Kasumi-1 (cell line): ENCODE results near the gene GIPC1.

Source experiments
- DNase-seq, 2 experiments: peaks; one replicate each; lab custom pipeline; 2025; lab: John Stamatoyannopoulos, UW

GIPC1 gene

DNA sequence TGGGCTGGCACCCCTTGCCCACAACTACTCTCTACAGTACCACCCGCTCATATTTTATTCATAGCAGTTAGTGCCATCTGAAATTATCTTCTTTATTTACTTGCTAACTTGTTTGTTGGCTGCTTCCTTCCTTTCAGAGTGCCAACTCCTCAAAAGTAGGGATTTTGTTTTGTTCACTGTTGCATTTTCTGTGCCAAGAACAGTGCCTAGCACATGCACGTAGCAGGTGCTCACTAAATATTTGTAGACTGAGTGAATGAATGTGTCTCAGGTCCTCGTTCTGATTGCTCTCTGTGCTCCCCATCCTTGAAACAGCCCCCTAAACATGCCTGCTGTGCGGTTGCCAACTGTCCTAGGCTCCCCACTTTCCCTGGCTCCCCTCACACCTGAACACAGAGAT is 1.5 kb downstream of the GIPC1 start:
- DNase-seq = no peak

DNA sequence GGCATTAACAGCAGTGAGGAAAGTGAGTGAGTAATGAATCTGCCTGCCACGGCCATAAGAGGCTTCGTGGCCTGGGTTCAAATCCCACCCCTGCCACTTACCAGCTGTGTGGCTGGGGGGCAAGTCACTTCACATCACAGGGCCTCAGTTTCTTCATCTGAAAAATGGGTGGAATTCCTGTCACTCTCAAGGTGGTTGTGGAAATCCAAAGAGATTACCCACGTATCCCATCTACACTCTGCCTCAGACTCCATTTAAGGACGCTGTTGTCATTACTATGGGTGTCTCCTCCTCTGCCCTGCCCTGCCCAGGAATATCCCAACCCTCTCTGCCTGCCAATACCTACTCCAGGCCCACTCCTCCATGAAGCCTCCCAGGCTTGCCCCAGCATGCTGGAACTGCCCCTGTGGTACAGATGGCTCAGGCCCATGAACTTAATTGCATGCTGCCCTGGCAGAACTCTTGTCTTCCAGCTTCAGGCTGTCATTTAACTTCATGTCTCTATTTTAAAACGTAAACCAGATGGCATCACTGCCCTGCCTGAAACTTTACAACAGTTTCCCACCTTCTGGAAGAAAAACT is 3.1 kb downstream of the GIPC1 start:
- DNase-seq = no peak

DNA sequence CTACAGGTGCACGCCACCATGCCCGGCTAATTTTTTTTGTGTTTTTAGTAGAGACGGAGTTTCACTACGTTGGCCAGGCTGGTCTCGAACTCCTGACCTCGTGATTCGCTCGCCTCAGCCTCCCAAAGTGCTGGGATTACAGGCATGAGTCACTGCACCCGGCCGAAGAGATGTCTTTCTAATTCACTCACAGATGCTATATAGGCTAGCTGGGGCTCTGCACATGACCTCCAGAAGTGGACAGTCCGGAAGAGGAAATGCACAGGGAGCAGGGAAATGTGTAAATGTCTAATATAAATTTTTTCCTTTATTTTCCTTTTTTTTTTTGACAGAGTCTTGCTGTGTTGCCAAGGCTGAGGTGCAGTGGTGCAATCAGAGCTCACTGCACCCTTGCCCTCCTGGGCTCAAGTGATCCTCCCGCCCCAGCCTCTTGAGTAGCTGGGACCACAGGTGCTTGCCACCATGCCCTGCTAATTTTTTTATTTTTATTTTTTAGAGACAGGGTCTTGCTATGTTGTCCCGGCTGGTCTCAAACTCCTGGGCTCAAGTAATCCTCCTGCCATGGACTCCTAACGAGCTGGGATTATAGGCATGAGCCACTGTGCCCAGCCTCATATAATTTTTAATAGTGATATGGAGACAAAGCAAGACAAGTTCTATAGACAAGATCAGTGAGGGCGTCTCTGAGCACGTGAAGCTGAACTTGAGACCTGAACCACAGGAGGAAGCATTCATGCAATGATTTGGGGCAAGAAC is 8.4 kb downstream of the GIPC1 start:
- DNase-seq = no peak

DNA sequence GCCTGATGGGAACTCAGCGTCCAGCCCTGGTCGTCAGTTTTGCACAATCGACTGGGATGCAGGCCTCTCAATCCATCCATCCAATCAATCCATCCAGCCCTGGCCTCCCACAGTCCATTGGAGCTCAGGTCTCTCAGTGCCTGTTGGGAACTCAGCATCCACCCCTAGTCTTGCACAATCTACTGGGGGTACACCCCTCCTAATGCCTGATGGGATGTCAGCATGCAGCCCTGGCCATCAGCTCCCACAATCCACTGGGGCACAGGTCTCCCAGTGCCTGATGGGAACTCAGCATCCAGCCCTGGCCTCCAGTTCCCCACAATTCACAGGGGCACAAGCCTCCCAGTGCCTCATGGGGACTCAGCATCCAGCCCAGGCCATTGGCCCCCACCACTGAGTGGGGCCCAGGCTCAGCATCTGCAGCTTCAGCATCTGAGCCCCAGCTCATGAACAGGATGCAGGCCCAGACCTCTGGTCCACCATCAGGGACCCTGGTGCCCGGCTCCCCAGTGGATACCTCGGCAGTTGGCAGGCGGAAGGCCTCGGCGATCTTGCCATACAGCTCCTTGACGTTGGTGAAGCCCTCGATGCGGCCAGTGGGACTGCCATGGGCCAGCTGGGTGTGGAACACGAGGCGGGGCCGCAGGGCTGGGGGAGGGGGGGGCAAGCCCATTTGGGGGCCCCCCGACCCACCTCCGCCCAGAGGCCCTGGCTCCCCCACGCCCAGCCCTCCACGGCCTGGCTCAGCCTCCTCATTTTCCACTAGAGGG is 13.6 kb downstream of the GIPC1 start:
- no peak for DNase-seq

DNA sequence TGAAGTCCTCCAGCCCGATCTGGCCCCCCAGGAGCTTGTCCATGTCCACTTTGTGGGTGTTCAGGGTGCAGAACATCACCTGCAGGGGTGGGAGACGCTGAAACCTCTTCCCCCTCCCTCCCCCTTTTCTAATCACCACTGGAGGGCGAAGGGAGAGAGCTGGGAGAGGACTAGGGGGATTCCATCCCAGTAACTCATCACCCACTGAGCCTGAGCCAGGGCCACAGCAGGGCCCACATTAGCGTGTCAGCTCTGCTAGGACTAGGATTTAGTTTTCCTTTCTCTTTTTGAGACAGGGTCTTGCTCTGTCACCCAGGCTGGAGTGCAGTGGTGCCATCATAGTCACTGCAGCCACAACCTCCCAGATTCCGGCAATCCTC is 15.2 kb downstream of the GIPC1 start:
- DNase-seq = no peak

DNA sequence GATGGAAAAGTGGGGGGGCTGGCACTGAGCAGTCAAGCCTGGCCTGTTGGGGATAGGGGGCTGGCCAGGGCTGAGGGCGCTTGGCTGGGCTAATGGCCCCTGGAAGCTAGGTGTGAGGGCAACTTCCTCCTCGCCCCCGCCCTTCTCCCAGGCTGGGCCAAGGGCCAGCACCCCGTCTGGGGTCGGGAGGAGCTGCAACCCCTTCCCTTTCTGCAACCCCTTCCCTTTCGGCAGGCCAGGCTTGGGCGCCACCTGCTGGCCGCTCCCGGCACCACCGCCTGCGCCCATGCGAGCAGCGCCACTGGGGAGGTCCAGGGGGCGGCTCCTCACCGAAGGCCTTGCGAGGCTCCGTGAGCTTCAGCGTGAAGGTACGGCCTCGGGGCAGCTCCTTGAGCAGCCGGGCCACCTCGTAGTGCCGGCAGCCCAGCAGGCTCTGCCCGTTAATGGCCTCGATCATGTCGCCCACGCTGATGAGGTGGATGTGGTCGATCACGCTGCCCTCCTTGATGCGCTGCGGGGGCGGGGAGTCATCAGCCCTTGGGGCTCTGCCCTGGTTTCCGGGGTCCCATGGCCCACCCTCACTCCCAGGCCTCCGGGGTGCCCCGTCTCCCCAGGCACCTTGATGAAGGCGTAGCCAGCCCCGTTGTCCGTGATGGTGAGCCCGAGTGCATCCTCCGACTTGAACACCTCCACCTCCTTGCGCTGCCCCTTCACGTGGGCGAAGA is 15.8 kb downstream of the GIPC1 start:
- DNase-seq = peak; percentile 49 to 51

DNA sequence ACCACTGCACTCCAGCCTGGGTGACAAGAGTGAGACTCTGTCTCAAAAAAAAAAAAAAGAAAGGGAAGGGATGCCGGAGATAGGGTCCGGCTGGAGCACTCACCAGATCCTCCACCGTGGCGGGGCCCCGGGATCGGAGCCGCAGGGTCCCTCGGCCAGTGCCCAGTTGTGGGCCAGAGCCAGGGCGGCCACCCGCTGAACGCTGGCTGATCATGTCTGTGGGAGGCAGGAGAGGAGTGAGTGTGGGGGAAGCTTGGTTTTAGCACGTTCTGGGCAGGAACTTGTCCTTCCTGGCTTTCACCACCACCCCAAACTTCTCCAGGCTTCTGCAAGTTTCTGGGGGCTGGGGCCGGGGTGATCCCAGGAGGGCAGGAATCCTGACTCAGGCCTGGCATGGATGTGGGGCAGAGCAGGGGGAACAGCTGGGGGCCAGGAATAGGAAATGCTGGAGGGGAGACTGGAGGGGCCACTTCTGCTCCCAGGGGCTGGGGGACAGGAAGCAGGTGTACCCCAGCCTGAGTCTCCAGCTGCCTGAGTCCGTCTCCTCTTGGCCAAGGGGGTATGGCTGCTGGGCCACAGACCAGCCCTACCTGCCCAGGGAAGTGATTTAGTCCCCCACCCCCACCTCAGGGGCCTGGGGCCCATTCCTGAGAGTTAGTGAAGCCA is 16.5 kb downstream of the GIPC1 start:
- peak; percentile 29 to 38 for DNase-seq

DNA sequence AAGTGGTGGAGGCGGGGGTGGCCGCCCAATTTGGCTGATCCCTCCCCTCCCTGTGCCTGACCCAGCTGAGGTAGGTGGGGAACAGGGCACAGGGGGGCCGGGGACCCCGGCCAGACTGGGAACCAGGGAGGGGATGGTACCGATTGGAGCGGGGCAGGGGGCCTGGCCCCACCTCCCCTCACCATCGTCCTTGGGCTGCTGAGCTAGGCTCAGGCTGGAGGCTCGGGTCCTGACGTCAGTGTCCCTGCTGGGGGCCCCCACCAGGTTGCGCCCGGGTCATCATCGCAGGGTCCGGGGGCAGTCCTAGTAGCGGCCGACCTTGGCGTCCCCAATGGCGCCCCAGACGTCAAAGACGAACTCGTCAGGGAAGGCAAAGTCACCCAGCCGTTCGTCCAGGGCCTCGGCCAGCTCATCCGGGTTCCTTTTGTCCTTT is 17.8 kb downstream of the GIPC1 start:
- DNase-seq = no peak

DNA sequence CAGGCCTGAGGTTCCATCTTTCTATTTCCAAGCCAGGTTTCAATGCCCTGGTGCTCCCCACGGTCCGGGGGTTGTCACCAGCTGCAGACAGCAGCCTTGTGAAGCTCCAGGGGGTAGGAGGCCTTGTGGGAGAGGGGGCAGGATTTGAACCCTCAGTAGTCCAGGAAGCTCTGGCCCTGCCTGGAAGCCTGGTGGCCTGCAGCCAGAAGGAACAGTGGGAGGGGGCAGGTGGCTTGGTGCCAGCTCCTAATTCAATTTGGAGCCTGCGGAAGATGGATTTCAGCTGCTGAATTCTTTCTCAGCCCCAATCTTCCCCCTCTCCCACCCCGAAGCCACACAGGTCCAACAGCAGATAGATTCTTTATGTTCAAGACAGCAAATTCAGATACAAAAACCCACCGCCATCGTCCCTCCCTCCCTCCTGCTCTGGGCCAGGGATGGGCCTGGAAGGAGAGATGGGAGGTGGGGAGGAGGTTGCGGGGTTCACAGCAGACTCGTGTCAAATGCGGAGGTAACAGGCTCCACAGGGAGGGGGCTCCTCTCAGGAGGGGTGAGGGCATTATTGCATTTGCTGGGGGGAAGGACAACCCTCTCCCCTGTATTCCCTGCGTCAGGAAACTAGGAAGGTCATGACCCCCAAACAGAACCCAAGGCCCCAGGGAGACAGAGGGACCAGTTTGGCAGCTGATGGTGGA is 18.4 kb downstream of the GIPC1 start:
- DNase-seq = no peak

DNA sequence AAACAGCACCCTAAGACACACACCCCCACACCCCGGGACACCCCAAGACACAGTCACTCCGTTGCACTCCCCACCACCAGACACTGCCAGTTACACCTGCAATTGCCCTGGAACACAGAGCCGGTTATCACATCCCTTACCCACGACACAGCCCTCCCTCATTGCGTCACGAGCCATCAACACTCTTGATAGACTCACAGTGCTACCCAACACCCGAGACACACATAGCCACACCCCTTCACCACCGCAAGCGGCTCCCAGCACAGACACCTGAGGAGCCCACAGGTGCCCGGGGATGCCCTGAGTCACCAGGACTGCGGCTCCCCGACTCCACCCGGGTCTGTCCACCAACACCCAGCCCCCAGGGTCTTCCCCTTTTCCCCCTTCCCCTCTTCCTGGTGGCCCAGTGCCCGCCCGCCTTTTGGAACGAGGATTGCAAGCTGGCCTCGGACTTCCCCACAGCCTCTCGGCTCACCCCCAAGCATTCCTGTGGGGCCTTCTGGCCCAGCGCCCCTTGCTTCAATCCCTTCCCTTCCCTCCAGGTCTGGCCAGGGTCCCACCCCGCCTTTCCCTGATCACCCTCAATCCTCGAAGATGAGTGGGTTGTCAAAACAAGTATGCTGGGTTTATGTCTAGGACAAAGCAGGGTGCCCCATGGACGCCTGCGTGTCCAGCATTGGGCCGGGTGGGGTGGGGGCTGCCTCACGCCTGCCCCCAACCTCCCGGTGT is 19.1 kb downstream of the GIPC1 start:
- DNase-seq = peak in 1 of 2 experiments; percentile 23

DNA sequence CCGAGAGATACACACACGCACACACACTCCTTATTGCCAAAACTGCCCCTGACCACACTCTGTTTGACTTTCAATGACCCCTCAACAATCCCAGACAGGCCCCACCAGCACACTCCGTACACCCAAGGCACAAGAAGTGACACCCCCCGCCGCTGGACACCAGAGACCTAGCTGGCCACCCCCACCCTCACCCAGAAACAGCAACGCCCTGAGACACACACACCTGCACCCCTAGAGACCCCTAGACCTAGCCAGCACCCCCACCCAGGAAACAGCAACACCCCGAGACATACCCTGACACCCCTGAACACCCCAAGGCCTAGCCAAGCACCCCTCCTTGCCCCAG is 19.6 kb downstream of the GIPC1 start:
- DNase-seq = no peak

DNA sequence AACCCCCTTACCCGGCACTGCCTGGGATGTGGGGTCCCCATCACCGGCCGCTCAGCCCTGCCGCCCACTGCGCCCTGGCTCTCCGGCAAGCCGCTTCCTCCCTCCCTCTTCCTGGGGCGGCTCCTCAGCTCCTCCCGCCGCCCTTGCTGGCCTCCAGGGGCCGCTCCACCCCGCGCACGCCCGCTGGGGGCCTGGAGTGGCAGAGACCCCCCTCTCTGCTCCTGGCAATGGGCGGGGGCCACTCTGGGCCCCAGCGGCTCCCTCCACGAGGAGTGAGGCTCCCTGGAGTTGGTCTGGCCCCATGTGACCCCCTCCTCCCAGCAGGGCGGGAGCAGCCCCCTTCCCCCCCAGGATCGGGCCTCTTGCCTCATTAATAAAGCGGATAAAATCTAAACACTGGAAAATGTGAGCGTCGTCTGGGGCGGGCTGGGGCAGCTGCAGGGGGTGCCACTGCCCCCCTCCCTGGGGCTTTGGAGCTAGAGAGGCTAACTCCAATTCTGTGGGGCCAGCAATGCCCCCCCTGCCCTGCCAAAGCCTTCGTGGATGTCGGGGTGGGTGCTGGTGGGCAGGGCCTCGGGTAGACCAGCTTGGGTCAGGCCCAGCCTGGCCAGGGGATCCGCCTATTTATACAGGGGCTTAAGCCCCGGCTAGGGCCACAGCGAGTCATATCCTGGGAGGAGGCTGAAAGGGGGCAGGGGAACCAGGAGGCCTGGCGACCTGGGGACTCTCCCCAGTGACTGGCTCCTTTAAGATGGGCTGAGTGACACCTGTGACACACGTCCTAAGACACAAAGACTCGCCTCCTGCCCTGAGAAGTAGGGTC is 20.5 kb downstream of the GIPC1 start, which contains the start of gene PTGER1:
Gene PTGER1 (minus strand): TSS at position 104 of the 823 bp plus-strand sequence. CDS start 1,034 bp downstream, outside the sequence.
- peak; percentile 30 to 40 for DNase-seq

DNA sequence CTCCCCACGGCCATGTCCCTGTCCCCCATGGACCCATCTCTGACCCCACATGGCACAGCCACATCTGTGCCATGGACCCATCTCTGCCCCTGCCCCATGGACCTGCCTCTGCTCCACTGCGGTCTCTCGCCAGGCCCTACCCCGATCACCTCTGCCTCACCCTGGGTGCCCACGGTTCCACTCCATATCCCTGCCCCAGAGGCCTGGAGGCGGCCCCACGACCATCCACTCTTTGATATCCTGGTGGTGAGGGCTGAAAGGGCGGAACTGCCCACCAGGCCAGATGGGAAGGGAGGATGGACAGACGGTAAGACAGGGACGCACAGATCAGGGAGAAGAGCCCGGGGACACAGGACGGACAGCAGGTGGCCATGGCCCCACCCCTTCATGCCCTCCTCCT is 21.1 kb downstream of the GIPC1 start:
- no peak for DNase-seq

DNA sequence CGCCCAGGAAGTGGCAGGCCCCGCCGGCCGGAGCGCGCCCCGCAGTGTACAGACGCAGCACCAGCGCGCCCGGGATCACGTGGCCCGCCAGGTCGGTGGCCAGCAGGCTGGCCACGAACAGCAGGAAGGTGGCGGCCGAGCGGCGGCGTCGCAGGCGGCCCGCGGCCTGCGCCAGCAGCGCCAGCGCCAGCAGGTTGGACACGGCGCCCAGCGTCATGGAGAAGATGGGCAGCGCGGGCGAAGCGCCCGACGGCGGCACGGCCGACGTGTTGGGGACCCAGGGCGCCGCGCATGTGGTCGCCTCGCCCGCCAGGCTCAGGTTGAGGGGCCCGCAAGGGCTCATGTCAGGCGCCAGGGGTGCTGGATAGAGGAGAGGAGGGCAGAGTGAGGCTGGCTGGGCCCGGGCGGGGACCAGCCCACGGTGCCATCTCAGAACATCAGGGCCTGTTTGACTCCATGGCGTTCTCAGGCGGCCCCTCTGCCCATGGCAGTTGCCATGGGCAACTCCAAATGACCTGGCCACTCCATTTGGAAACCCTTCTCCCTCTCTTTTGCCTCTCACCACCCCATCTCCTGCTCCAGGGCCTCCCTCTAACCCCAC is 21.8 kb downstream of the GIPC1 start:
- no peak for DNase-seq

DNA sequence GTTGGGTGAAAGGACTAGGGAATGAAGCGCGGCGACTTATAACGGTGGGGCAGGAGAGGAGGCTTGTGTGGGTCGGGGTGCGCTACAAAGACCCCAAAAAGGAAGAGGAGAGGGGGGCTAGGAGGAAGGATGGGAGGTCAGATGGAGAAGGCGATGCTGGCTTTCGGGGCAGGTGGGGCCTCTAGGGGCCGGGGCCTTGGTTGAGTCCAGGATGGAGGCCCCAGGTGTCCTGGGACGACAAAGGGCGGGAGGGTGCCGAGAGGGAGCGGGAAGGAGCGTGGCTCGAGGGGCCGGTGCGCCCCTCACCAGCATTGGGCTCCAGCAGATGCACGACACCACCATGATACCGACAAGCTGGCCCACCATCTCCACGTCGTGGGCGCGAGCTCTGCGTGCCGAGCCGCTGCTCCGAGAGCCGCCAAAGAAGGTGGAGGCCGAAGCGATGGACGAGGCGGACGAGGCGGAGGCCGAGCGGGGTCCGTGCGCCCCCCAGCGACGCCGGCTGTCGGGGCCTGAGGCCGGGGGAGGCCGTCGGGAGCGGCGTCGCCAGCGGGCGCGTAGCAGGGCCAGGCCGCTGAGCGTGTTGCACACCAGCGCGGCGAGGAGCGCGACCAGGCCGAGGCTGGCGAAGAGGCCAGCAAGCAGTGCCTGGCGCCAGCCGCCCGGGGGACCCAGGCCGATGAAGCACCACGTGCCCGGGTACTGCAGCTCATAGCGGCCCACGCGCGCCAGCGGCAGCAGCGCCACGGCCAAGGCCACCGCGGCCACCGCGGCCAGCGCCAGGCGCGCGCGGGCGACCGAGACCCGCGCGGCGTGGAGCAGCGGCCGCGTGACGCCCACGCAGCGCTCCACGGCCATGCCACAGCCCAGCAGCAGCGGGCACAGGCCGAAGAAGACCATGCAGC is 22.6 kb downstream of the GIPC1 start:
- no peak for DNase-seq

DNA sequence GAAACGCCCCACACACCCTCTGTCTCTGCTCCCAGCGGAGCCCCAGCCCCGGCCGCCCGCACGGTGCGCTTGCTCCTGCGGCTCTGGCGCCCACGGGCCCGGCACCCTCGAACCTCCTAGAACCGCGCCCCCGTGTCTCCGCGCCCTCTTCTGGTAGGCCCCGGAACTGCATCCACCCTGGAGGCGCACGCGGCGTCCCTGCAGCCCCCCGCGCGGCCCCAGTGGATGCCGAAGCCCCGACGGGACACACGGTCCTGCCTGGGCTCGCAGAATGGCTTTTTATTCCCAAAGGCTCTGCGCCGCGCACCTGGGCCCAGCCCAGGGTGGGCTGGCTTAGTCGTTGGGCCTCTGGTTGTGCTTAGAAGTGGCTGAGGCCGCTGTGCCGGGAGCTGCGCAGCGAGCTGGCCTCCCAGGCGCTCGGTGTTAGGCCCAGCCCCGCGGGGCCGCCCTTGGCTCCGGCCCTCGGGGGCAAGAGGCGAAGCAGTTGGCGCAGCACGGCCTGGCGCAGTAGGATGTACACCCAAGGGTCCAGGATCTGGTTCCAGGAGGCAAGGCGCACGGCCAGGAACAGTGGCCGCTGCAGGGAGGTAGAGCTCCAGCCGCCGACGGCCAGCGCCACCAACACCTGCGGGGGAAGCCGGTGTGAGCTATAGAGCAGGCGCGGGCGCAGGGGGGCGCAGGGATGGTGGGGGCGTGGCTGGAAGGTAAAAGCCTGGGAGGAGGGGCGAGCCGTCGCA is 23.6 kb downstream of the GIPC1 start:
- peak; percentile 75 to 79 for DNase-seq

DNA sequence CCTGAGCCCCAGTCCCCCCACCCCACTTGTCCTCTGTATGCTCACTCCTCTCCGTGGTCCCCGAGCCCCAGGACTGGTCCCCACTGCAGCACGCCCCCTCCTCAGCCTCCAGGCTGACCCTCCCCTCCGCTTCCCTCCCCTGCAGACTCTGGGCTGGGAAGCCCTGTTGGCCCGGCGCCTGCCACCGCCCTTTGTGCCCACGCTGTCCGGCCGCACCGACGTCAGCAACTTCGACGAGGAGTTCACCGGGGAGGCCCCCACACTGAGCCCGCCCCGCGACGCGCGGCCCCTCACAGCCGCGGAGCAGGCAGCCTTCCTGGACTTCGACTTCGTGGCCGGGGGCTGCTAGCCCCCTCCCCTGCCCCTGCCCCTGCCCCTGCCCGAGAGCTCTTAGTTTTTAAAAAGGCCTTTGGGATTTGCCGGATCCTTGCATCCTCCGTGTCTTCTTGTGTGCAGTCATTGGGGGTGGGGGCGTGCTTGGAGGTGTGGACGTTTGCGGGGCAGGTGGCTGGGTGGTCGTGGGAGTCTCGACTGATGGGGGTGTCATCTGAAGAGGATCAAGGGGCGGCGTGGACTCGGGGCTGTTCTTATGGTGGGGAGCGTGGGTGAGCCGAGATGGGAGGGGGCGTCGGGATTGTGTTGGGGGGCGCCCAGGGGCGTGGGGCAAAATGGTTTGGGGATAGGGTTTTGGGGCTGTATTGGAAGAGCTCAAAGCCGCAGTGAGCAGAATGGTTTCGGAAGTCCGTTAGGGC is 24.3 kb downstream of the GIPC1 start:
- no peak for DNase-seq
